NOMO-1 (cell line): ENCODE measurements around the gene BEAN1.
A peak's percentile ranks its signal among the peaks of the same experiment; 100 is the strongest.

ENCODE experiments used
- DNase-seq, 2 experiments: peaks; one replicate each; lab custom pipeline; 2025; ENCODE audit not compliant: unreplicated experiment in 2 of 2; lab: John Stamatoyannopoulos, UW

The BEAN1 gene

GRCh38 chr16:66517586-66518263 is 90.6 kb downstream of the BEAN1 start:
- DNase-seq: no peak

DNA sequence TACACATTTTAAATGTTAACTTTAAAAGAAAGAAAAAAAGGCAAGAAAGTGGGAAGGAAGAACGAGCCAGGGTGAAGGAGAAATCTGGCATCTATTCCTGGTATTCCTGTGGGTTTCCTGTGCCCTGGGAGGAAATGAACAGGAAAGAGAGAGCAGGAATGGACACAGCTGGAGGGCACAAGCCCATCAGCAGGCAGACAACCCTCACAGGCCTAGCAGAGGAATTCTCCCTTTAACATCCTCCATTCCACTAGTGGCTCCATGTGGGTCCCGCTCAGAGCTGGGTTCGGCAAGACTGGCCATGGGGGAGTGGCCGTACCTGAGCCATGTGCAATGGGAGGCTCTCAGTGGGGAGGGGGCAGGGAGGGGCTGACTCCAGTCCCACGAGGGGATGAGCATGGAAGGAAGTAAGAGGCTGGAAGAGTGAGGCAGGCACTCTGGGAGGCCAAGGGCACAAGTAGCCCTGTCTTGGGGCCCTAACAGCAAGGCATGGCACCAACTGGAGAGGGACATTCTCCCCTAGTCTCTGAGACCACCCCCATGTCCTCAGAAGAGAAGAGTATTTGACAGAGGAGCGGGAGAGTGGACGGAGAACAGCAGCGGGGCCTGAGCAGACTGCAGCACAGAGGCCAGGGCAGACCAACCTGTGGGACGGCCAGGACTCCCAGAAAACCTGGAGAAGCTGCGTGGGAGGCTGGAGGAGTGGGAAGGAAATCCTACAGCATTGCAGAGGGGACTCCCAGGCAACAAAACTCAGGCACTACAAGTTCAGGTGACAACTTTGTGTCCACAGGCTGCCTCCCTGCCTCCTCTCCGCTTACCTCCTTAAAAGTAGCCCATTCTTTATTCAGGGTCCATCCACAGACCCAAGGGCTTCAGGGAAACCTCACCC is 92.6 kb downstream of the BEAN1 start:
- no peak for DNase-seq

DNA sequence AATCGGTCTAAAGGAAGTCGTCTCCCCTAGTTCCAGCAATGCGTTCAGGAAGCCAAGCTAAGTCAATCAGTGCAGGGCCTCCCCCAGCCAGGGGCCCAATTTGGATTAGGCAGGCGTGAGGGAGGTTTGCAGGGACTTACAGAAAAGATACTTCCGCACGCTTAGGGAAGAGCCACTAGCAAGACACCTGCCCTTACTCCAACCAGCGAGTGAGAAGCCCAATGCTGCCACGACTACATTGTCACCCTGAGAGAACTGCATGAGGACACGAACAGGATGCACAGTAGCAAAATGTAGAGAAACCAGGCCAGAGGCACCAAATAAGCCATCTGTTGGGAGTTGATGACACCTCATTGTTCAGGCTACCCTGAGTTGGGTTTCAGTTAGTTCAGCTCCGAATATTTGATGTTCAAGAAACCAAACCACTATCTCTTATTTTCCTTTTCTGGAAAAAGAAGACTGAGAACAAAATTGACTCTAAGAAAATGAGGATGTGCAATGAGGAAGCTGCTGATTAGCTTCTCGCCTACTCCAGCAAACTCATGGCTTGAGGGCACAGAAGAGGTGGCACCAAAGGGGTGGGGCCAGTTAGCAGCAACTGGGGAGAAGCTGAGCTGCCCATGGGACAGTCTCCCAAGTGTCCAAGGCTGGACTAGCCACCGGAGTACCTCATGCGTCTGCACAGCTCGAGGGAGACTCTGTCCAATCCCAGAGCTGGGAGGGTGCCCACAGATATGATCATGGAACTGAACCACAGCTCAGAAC is 93.5 kb downstream of the BEAN1 start:
- DNase-seq: peak; percentile 43 to 74

DNA sequence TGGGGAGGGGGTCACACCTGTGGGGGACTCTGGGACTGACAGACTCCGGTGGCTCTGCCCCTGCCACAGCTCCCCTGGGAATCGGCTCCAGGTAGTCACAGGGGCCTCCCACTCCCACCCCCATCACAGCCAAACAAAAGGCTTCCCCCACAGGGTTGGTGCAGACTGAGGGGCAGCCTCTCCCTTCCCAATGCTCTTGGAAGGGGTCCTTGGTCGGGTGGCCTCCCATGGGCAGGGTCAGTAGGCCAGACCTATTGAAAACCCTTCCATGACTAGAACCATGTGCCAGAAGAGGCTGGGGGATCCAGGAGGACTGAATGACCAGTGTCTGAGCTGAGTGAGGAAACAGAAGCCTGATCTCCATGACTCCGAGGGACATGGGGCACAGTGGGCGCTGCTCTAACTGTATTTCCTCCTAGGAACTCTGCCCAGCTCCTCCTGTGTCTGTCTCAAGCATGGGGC is 94.2 kb downstream of the BEAN1 start:
- no peak for DNase-seq

DNA sequence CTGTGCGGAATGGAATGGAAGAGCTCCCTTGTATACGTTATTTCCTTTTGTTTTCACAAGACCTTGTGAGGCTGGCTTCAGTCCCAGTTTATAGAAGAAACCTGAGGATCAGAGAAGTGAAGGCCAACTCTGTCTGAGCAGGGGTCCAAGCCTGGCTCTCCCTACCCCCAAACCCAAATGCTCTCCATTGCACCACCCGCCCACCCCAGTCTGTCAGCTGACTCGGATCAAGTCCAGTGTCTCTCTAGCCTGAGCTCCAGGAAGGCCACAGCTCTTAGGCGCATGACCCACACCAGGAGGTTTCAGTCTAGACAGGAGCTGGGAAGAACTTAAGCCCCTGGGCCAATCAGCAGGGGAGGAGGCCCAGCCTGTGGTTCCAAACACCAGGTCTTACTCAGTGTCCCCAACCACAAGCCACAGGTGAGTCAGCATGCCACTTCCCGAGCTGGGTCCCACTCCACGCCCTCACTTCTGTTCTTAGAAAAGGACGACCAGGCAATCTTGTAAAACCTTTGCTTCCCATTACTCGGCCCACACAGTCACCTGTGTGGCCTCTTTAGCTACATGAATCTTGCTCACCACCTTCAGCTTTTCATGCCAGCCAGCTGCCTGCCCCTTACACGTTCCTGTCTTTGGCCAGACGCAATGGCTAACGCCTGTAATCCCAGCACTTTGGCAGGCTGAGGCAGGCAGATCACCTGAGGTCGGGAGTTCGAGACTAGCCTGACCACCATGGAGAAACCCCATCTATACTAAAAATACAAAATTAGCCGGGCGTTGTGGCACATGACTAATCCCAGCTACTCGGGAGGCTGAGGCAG is 95.1 kb downstream of the BEAN1 start:
- DNase-seq: peak; percentile 71 to 76

DNA sequence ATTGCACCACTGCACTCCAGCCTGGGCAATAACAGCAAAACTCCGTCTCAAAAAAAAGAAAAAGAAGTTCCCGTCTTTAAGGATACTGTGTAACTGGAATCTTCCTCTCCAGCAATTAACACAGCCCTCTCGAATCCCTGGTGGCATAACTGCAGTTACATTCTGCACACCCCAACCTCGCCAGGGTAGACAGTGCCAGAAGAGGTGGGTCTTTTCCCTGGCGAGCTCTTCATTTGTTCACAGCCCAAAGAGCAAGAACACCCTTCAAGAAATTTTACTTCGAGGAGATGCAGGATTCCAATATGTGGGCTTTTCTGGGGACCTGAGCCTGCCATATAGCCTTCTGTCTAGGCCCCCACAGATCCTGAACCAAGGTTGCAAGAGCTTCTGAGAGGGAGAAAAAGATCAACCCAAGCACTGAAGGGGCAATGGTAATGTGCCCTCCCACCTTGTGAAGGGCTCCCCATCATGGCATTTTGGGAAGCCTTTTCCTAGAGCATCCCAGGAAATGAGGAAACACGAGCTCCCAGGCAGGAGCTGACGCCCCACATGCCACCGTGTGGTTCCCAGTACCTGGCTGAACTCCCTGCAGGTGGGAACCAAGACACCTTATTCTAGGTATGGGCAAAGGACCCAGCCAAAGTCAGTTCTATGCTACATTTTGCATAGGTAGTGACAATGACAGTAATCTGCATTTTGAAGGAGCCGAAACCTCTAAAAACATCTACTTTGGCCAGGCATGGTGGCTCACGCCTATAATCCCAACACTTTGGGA is 95.9 kb downstream of the BEAN1 start:
- no peak for DNase-seq

DNA sequence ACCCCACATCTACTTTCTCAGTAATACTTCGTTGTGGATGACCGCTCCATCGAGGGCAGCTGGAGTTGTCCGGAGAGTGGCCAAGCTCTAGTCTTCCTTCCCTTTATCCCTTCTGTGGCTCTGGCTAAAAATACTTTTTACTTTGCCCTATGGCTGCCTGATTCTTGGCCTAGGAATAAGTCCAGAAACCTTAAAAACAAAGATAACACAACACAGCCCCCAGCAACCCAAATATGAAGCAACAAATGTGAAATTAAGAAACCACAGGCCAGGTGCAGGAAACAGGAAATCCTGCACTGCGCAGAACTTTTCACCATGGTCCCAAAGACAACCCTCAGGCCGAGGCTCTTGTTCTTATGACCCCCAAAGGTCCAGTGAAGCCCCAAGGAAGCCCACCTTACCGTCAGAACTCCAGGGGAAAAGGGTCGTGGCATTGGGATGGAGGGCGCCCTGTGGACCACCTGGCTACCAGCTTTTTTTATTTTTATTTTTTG is 96.8 kb downstream of the BEAN1 start:
- DNase-seq: peak; percentile 76 to 84

DNA sequence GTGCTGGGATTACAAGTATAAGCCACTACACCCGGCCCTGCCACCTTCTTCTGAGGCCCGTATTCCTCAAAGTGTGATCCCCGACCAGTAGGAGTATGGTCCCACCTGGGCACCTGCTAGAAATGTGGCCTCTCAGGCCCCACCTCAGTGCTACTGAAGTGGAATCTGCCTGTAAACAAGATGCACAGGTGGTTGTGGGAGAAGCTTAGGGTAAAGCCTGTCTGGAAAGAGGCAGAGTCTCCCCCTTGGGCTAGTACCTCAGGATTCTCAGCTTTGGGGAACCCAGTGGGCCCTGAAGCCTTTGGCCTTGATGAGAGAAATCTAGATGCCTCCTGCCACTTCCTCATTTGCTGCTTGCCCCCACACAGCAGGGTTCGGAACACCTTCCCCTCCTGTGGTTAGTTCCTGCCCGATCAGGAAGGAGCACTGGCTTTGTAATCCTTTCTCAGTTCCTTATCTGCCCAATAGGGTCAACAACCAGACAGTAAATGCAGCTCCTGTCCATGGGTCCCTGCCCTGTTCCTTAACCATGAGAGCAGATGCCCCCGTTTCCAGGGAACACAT is 97.6 kb downstream of the BEAN1 start:
- DNase-seq: peak; percentile 98 to 99

DNA sequence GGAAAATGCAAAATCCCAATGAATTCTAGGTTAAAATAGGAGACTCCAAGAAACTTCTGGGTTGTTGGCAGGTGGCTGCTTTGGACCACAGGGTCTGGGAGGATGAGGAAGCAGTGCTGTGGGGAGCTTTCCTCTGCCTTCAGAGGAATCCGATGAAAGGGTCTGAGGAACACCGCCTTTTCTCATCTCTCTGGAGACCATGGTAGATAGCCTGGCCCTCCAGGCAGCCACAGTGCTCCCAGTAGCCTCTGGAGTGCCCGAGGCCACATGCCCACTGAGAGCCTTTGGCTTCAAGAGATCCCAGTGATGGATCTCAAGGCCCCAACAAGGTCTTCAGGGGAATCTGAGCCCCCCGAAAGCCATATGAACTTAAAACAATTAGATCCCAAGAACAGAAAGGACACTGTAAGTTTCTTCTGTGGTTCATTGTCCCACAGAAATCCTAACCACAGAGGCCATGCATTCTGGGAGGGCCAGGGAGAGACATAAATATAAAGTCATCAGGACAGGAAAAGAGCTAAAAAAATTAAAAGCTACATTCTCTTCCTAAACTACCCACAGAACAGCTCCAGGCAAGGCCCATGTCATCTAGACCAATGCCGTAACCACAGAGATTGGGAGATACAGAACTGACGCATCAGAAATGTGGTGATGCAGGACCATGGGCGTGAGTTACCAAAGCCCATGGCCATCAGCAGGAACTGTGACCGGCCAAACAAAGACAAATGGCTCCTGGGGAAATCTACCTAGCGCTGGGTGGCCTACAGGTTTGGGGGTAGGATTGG is 98.5 kb downstream of the BEAN1 start:
- DNase-seq: no peak

DNA sequence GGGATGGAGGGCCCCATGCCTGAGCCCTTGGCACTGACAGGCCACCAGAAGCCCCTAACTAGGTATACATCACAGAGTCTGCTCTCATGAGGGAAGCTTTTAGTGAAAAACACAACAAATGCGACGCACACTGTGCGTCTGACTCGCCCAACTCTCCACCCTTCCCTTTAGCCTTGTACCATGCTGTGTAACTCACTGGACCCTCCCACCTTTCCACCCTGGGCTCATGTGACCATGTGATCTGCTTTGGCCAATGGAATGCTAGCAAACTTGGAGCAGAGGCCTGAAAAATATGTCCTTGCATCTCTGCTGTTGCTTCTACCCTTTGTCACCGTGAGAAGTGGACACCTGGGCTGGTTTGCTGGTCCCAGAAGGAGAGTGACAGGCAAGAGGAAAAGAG is 101.2 kb downstream of the BEAN1 start:
- DNase-seq: no peak

GRCh38 chr16:66529475-66529874 is 102.4 kb downstream of the BEAN1 start:
- DNase-seq: no peak
